HepG2 (cell line): ENCODE measurements around the gene RNU7-1. TPM values are rescaled to one million over a fixed set of nuclear protein-coding genes. Genes with fewer than 3 reads are reported as not detected.

Experiments used
- ATF6 ChIP-seq: sonication (generic); formaldehyde crosslinking; conservative IDR thresholded peaks from 2 replicates; pipeline ENCODE4 v1.4.0; 2020; ENCODE audit warnings: missing genetic modification reagents
- CTCF ChIP-seq: sonication (generic); formaldehyde crosslinking; IDR thresholded peaks from 2 replicates; pipeline ENCODE4 v1.5.0; 2020; ENCODE audit warnings: mild to moderate bottlenecking, missing genetic modification reagents, moderate library complexity
- ISL2 ChIP-seq: sonication (generic); formaldehyde crosslinking; IDR thresholded peaks from 2 replicates; pipeline ENCODE4 v1.5.0; 2020; ENCODE audit warnings: missing genetic modification reagents
- KAT8 ChIP-seq: IDR thresholded peaks from 2 replicates; pipeline ENCODE4 v1.6.1; 2016; ENCODE audit warnings: missing genetic modification reagents, missing compliant biosample characterization
- KDM5B ChIP-seq: sonication (generic); formaldehyde crosslinking; IDR thresholded peaks from 2 replicates; pipeline ENCODE4 v1.4.0; 2020; ENCODE audit warnings: missing genetic modification reagents, mild to moderate bottlenecking, borderline replicate concordance
- MNT ChIP-seq: fragments of 450-650 bp; IDR thresholded peaks from 2 replicates; pipeline ENCODE4 v1.6.1; 2016
- PHF21A ChIP-seq: sonication (generic); formaldehyde crosslinking; IDR thresholded peaks from 2 replicates; pipeline ENCODE4 v1.5.0; 2020; ENCODE audit warnings: mild to moderate bottlenecking, missing genetic modification reagents
- PRPF4 ChIP-seq: fragments of 200-400 bp; formaldehyde crosslinking; IDR thresholded peaks from 2 replicates; pipeline ENCODE4 v1.6.1; 2016; ENCODE audit warnings: low read length, low read depth; ENCODE audit not compliant: poor library complexity, severe bottlenecking
- RELA ChIP-seq: sonication (generic); formaldehyde crosslinking; IDR thresholded peaks from 2 replicates; pipeline ENCODE4 v1.4.0; 2020; ENCODE audit warnings: missing genetic modification reagents
- SOX6 ChIP-seq, 2 experiments: fragments of 450-650 bp in 1 of 2; sonication (generic) in 1 of 2; formaldehyde crosslinking in 1 of 2; IDR thresholded peaks; 2 replicates each; pipeline versions ENCODE4 v1.4.0 to v1.6.1; 2017 to 2020; ENCODE audit warnings: antibody characterized with exemption in 1 of 2, mild to moderate bottlenecking in 1 of 2, missing genetic modification reagents in 1 of 2
- SRSF4 ChIP-seq: fragments of 200-400 bp; formaldehyde crosslinking; IDR thresholded peaks from one replicate; pipeline ENCODE4 v1.6.1; 2018; ENCODE audit warnings: mild to moderate bottlenecking, low read depth, low read length, moderate library complexity; ENCODE audit not compliant: poor library complexity, severe bottlenecking
- SUZ12 ChIP-seq: fragments of 150-350 bp; IDR thresholded peaks from 2 replicates; pipeline ENCODE4 v1.6.1; 2014; ENCODE audit warnings: low read depth, low read length
- TBX2 ChIP-seq: sonication (generic); formaldehyde crosslinking; IDR thresholded peaks from 2 replicates; pipeline ENCODE4 v1.5.0; 2020; ENCODE audit warnings: missing genetic modification reagents, mild to moderate bottlenecking, borderline replicate concordance
- ZBTB44 ChIP-seq: sonication (generic); formaldehyde crosslinking; IDR thresholded peaks from 2 replicates; pipeline ENCODE4 v1.4.0; 2020; ENCODE audit warnings: missing genetic modification reagents
- ZFYVE20 ChIP-seq: sonication (generic); formaldehyde crosslinking; IDR thresholded peaks from 2 replicates; pipeline ENCODE4 v1.8.0; 2023; ENCODE audit warnings: low read depth, mild to moderate bottlenecking, moderate library complexity, missing genetic modification reagents, borderline replicate concordance
- ZNF530 ChIP-seq: sonication (generic); formaldehyde crosslinking; IDR thresholded peaks from 2 replicates; pipeline ENCODE4 v1.5.0; 2020; ENCODE audit warnings: low read depth, mild to moderate bottlenecking, missing genetic modification reagents
- ZNF761 ChIP-seq: sonication (generic); formaldehyde crosslinking; conservative IDR thresholded peaks from 2 replicates; pipeline ENCODE4 v1.4.0; 2020; ENCODE audit warnings: mild to moderate bottlenecking, missing genetic modification reagents
- ZNF883 ChIP-seq: sonication (generic); formaldehyde crosslinking; IDR thresholded peaks from 2 replicates; pipeline ENCODE4 v1.5.1; 2020; ENCODE audit warnings: mild to moderate bottlenecking, missing genetic modification reagents; ENCODE audit errors: not compliant biosample characterization
- polyA plus RNA-seq, 8 experiments: library from polyadenylated mRNA; depleted of rRNA in 3 of 8; stranded (reverse) in 7 of 8; unstranded in 1 of 8; fragments of >200 nt; fragmentation: Illumina TruSeq in 4 of 8; extraction: Trizol in 4 of 8; gene quantifications; 2 replicates each; pipeline versions ENCODE4 v1.2.1 to v1.2.3, GENCODE V29; 2011 to 2016; ENCODE audit warnings: low read depth in 4 of 8, missing spikeins in 1 of 8, mixed read lengths in 1 of 8; ENCODE audit not compliant: insufficient read depth in 1 of 8
- total RNA-seq, 5 experiments: library from RNA; depleted of rRNA; stranded (reverse); fragments of >200 nt; fragmentation: Illumina TruSeq; extraction: Trizol; gene quantifications; 2 replicates each; pipeline ENCODE4 v1.2.3, GENCODE V29; 2016; ENCODE audit warnings: low read depth in 1 of 5
- TF ChIP-seq, protein P1 (sequence below): sonication (generic); formaldehyde crosslinking; IDR thresholded peaks from 2 replicates; pipeline ENCODE4 v1.4.0; 2020; ENCODE audit warnings: mild to moderate bottlenecking, missing genetic modification reagents

The RNU7-1 gene
- total and polyA plus RNA-seq, 2 of the 13 experiments (the other 11 are each of a cell fraction or from before 2014, with no cell fraction given), result not detected

- TF ChIP-seq ZBTB44 (CRISPR knock-in tag) (no peak), SRSF4 (no peak), PRPF4 (peak; percentile 38), ATF6 (no peak), ZFYVE20 (CRISPR knock-in tag) (no peak), ZNF883 (CRISPR knock-in tag) (no peak), KAT8 (CRISPR knock-in tag) (0 out of 2 replicates have a peak, but pooled peaks have one; percentile 25), RELA (no peak), TBX2 (CRISPR knock-in tag) (peak; percentile 28; the same call in 1 of the 2 replicates), SUZ12 (no peak), CTCF (CRISPR knock-in tag) (peak; percentile 87), KDM5B (CRISPR knock-in tag) (no peak), PHF21A (CRISPR knock-in tag) (no peak), ZNF761 (CRISPR knock-in tag) (no peak), SOX6 (IDR thresholded peaks at IDR 0.05) (no peak), SOX6 (CRISPR knock-in tag; IDR thresholded peaks at IDR 0.05) (0 out of 2 replicates have a peak, but pooled peaks have one; percentile 27), ISL2 (CRISPR knock-in tag) (peak; percentile 55), MNT (peak; percentile 30; the same call in 1 of the 2 replicates), ZNF530 (CRISPR knock-in tag) (no peak)
- TF ChIP-seq, protein P1, sequence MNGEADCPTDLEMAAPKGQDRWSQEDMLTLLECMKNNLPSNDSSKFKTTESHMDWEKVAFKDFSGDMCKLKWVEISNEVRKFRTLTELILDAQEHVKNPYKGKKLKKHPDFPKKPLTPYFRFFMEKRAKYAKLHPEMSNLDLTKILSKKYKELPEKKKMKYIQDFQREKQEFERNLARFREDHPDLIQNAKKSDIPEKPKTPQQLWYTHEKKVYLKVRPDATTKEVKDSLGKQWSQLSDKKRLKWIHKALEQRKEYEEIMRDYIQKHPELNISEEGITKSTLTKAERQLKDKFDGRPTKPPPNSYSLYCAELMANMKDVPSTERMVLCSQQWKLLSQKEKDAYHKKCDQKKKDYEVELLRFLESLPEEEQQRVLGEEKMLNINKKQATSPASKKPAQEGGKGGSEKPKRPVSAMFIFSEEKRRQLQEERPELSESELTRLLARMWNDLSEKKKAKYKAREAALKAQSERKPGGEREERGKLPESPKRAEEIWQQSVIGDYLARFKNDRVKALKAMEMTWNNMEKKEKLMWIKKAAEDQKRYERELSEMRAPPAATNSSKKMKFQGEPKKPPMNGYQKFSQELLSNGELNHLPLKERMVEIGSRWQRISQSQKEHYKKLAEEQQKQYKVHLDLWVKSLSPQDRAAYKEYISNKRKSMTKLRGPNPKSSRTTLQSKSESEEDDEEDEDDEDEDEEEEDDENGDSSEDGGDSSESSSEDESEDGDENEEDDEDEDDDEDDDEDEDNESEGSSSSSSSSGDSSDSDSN (CRISPR knock-in tag), result 0 out of 2 replicates have a peak, but pooled peaks have one; percentile 34
Observed at GRCh38 chr12:6965026-6965661, 21.5 kb downstream of the RNU7-1 start (continued).
